Lower leg skin (tissue), 3 donors: ENCODE results near the gene CAMKMT.

Experiments used
- CTCF ChIP-seq, 3 donors: fragments of 450-650 bp; IDR thresholded peaks; one replicate each; pipeline ENCODE4 v1.5.1; 2016; ENCODE audit warnings: antibody characterized with exemption in 3 of 3, mild to moderate bottlenecking in 3 of 3, moderate library complexity in 2 of 3
- POLR2A ChIP-seq, 2 donors: fragments of 450-650 bp; IDR thresholded peaks; one replicate each; pipeline ENCODE4 v1.6.1; 2016 to 2017; ENCODE audit warnings: antibody characterized with exemption in 2 of 2, mild to moderate bottlenecking in 1 of 2, moderate library complexity in 1 of 2

DNA sequence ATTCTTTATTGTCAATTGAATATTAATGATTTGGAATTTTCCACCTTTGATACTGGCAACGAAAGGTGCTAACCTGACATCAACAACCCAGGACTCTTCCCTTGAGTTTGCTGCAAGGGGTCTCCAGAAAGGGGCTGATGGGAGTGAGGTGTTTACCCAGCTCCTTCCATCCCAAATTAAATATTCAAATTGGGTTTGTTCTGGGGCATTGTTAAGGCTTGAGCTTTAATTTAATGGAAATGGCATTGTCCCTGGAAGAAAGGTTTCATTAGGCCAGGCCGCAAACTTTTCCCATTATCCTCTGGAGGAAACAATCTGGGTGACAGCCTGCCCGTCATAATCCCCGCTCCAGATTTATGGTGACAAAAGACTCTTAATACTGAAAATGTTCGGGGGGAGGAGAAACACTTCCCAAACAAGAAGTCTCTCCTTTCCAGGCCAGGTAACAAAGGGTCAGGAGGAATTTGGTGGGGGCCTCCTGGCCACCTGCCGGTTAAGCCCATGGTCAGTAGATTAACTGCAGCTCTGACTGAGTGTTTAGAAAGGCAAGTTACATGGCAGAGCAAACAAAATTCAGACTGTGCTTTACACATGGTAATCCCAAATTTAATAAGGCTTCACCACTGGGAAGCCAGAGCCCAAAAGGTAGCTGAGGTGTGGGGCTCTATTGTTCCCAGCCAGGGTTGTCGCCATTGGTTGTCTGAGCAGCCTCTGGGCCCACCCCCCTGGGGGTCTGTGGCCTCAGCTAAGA is 428.4 kb downstream of the CAMKMT start:
- TF ChIP-seq CTCF (IDR thresholded peaks at IDR 0.05) (no peak), POLR2A (IDR thresholded peaks at IDR 0.05) (no peak)
